LNCAP (cell line): Measurements from ENCODE around the gene SLC39A8.

ENCODE experiments used
- TF ChIP-seq, protein P1 (sequence below): fragments of 450-650 bp; IDR thresholded peaks from 2 replicates; pipeline ENCODE4 v1.5.1; 2017; ENCODE audit warnings: mild to moderate bottlenecking

SLC39A8 gene

DNA sequence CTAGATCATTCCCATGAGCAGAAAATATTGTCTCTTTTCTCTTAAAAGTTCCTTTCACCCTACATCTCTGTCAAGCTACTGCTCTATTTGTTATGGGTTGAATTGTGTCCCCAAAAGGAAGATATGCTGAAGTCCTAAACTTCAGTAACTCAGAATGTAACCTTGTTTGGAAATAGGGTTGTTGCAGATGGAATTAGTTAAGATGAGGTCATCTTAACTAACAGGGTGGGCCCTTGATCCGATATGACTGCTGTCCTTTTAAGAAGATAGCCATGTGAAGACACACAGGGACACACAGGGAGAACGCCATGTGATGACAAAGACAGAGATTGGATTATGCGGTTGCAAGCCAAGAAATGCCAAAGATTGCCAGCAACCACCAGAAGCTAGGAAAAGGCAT is 12.8 kb upstream of the SLC39A8 start:
- TF ChIP-seq, protein P1, sequence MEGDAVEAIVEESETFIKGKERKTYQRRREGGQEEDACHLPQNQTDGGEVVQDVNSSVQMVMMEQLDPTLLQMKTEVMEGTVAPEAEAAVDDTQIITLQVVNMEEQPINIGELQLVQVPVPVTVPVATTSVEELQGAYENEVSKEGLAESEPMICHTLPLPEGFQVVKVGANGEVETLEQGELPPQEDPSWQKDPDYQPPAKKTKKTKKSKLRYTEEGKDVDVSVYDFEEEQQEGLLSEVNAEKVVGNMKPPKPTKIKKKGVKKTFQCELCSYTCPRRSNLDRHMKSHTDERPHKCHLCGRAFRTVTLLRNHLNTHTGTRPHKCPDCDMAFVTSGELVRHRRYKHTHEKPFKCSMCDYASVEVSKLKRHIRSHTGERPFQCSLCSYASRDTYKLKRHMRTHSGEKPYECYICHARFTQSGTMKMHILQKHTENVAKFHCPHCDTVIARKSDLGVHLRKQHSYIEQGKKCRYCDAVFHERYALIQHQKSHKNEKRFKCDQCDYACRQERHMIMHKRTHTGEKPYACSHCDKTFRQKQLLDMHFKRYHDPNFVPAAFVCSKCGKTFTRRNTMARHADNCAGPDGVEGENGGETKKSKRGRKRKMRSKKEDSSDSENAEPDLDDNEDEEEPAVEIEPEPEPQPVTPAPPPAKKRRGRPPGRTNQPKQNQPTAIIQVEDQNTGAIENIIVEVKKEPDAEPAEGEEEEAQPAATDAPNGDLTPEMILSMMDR: no peak

DNA sequence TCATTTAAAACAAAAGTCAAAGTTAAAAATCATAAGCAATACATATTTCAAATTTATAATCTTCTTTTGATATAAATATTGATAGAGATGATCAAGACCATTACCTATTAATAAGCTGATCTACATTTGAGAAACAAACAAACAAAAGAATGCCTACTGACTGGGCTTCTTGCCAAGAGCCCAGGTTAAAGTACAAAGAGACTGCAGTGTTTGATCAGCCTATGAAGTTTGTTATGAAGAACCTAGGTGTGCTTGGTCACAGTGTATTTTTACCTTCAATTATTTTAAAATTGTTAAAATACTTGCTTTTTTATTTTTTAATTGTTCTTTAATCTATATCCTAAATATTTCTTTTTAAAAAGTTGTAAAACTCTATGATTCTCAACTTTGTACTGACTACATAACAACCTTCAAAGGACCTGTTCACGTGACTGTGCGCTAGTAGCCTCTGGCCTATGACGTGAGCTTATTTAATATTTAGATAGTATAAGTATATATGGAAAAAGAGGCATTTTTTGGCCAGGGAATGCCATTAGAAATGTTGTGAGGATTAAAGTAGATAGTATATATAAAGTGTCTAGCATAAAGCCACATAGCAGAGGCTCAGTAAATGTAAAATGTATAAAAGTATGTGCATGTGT is 11.4 kb upstream of the SLC39A8 start:
- TF ChIP-seq, protein P1: no peak

DNA sequence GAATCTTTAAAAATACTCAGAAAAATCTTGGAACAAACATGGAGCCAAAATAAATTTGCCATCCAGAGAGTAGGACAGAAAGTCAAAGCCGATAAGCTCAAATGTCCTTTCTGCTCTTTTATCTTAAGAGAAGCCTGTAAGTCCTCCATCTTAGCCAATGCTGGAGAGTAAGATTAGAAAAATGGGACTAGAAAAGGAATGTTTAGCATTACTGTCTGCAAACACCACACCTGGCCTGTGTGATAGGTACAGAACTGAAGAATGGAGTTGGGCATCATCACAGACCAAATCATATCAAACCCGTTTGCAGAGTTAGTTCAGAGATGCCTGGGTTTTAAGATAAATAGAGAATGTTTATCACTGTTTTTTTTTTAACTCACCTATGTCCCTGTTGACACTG is 10.5 kb upstream of the SLC39A8 start:
- TF ChIP-seq, protein P1: no peak

DNA sequence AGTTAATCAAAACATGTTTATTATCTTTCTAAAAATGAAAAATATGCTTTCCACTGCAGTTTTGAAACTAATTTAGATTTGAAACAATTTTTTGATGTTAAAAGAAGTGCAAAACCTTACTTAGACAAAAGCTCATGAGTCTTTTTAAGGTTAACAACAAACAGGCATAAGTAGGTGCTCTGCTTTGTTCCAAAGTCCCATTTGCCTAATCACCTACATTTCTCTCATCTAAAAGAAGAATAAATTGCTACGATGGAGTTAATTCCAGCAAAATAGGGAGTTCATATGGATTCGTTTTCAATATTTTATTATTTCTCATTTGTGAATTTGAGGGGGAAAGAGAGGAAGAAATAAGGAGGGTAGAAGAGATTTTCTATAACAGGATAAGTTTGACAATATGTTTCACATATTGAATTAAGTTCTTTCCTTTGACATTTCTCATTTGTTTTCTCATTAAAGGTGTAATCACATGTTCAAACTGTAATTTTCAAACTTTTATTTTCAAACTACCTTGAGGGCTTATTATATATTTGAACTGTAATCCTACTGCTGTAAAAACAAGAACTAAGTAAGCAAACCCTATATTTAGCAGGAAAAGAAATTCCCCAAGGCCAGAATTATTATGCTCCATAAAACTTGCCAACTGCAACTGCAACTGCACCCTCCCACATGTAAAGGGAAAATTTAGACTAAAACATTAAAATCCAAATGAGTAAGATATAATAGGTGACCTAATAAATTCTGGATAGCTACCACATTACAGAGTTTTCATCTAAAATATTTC is 9.6 kb upstream of the SLC39A8 start:
- TF ChIP-seq, protein P1: no peak

DNA sequence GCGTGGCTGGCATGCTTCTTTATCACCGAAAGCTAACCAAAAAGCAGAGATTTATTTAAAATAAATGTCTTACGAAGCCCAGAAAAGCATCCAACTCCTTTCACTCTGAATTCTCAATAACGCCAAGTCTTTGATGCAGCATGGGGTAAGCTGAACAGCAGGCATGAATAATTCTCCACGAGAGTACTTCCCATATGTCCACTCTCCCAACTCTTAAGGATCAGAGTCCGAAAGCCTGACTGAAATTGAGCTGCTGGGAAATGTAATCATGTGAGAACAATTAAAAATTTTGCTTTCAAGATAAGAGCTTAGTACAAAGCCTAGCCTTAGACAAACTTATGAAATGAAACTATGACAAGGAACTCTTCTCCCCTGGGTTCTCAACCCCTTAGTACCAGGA is 7.5 kb upstream of the SLC39A8 start:
- TF ChIP-seq, protein P1: no peak

DNA sequence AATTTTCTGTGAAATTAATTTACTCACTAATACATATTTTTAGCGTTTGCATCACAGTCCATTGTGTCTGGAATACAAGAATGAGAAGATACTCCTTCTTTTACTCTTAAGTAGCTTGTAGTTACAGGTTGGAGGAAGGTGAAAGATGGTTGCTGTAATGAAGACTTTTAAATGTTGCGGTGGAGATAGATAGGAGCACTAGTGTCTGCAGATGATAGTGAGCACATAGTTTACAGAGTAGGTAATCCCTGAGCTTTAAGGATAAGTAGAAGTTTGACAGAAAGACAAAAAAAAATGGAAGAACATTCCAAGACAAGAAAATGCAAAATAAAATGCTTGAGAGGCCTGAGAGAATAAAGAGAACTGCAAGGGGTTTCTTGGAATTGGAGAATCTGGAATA is 5.4 kb upstream of the SLC39A8 start:
- TF ChIP-seq, protein P1: no peak

DNA sequence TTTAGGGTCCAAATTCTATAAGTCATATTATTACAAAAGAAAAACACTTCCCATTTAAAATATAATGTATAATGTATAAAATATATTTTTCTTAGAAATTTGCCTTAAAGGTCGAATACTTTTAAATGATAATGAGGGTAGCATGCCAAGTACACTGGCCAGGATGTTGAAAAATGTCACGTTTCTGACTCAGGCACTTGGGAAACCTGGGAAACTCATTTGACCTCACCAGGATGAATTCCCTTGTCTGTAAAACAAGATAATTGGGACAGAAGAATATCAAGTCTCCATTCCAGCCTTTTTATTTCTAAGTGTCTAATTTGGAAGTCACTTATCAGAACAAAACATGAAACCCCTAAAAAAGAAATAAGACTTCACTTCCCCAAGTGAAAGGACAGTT is 3.4 kb upstream of the SLC39A8 start:
- TF ChIP-seq, protein P1: no peak

DNA sequence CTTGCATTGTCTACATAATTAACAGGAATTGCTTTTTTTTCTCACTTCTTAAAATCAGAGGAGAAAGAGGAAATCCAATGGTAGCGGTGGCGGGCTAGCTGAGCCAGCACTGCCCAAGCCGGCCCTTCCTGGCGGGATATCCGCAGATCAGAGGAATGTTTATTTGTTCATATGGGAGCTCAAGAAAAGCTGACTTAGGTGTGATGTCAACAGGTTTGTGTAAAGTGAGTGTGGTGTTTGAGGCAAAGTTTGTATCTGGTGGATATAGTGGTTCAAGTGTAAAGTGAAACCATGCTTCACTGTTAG is 466 bp upstream of the SLC39A8 start:
- TF ChIP-seq, protein P1: no peak
